ENCODE measurements around the gene SLC7A8. TPM values are rescaled to one million over a fixed set of nuclear protein-coding genes. Genes with fewer than 3 reads are reported as not detected.

Gene SLC7A8
- total and polyA plus RNA-seq, 7 experiments from 2014 or later, result 0.36 to 7.7 (median 2.5) TPM

GRCh38 chr14:23142826-23143225, 40.6 kb downstream of the SLC7A8 start:
- ATAC-seq, result no peak
- DNase-seq, result no peak
- H3K27ac Mint-ChIP-seq, result no peak overlapping the region
- Histone ChIP-seq H3K27ac (ENCODE audit: low read depth, low read length) (no peak overlapping the region), H3K9me3 (ENCODE audit: control insufficient read depth in 2 of 3, low read length in 3 of 3) (no peaks in the 10 kb centered on the region), H3K27me3 (ENCODE audit: control insufficient read depth in 2 of 2, insufficient read depth in 2 of 2, low read length in 2 of 2) (no peaks in the 10 kb centered on the region), H3K4me1 (ENCODE audit: control insufficient read depth in 2 of 2, insufficient read depth in 2 of 2, low read length in 2 of 2) (no peaks in the 10 kb centered on the region), H3K36me3 (ENCODE audit: control insufficient read depth in 2 of 3, insufficient read depth in 3 of 3, low read length in 3 of 3) (no peaks in the 10 kb centered on the region), H3K4me3 (ENCODE audit: low read length) (no peak overlapping the region)
- H3K9me3 Mint-ChIP-seq, result no peaks in the 10 kb centered on the region
- H3K4me1 Mint-ChIP-seq, result peaks cover 0 to 6% (median 0%) of the 10 kb centered on the region in 7 donors
- intact Hi-C loops (cut with micrococcal nuclease), result no loop called here
- CTCF ChIA-PET, result interaction anchor here (0.5 to 1.7 kb wide), 2 partner anchors 23 to 44 kb away, joined by 3 to 9 read pairs; no protein-coding TSS in a partner anchor
- POLR2A ChIA-PET, result no interaction called here
- peaks cover 0 to 18% (median 6%) of the 10 kb centered on the region in 5 donors for H3K27me3 Mint-ChIP-seq
- no peak overlapping the region for H3K4me3 Mint-ChIP-seq
- H3K36me3 Mint-ChIP-seq, result peaks cover 0 to 4% (median 0%) of the 10 kb centered on the region in 5 donors

GRCh38 chr14:23141706-23142444, 41.6 kb downstream of the SLC7A8 start:
- Histone ChIP-seq H3K9me3 (ENCODE audit: control insufficient read depth in 2 of 3, low read length in 3 of 3) (no peaks in the 10 kb centered on the region), H3K4me3 (ENCODE audit: low read length) (no peak overlapping the region), H3K27ac (ENCODE audit: low read depth, low read length) (no peak overlapping the region), H3K36me3 (ENCODE audit: control insufficient read depth in 2 of 3, insufficient read depth in 3 of 3, low read length in 3 of 3) (no peaks in the 10 kb centered on the region), H3K4me1 (ENCODE audit: control insufficient read depth in 2 of 2, insufficient read depth in 2 of 2, low read length in 2 of 2) (no peaks in the 10 kb centered on the region), H3K27me3 (ENCODE audit: control insufficient read depth in 2 of 2, insufficient read depth in 2 of 2, low read length in 2 of 2) (no peaks in the 10 kb centered on the region)
- ChIA-PET POLR2A (no interaction called here), CTCF (interaction anchor here (1.7 kb wide), 1 partner anchor 22 kb away, joined by 9 read pairs; no protein-coding TSS in a partner anchor)
- H3K4me3 Mint-ChIP-seq, result no peak overlapping the region
- H3K27ac Mint-ChIP-seq, result no peak overlapping the region
- intact Hi-C loops (cut with micrococcal nuclease), result no loop called here
- no peaks in the 10 kb centered on the region for H3K9me3 Mint-ChIP-seq
- no peak for DNase-seq
- peaks cover 0 to 3% (median 0%) of the 10 kb centered on the region in 5 donors for H3K36me3 Mint-ChIP-seq
- H3K27me3 Mint-ChIP-seq, result peaks cover 0 to 18% (median 6%) of the 10 kb centered on the region in 5 donors
- no peak for ATAC-seq
- peaks cover 0 to 4% (median 0%) of the 10 kb centered on the region in 7 donors for H3K4me1 Mint-ChIP-seq

GRCh38 chr14:23140371-23140770, 43.1 kb downstream of the SLC7A8 start:
- H3K9me3 Mint-ChIP-seq, result no peaks in the 10 kb centered on the region
- CTCF ChIA-PET, result no interaction called here
- DNase-seq, result no peak

GRCh38 chr14:23139874-23140273, 43.6 kb downstream of the SLC7A8 start:
- Mint-ChIP-seq H3K27ac (no peak overlapping the region), H3K36me3 (no peaks in the 10 kb centered on the region), H3K4me3 (no peak overlapping the region), H3K4me1 (peaks cover 0 to 4% (median 0%) of the 10 kb centered on the region in 7 donors), H3K27me3 (peaks cover 0 to 18% (median 0%) of the 10 kb centered on the region in 5 donors), H3K9me3 (no peaks in the 10 kb centered on the region)
- CTCF ChIA-PET, result no interaction called here
- POLR2A ChIA-PET, result no interaction called here
- intact Hi-C loops (cut with micrococcal nuclease), result no loop called here
- no peaks in the 10 kb centered on the region for H3K4me1 ChIP-seq (ENCODE audit: control insufficient read depth in 2 of 2, insufficient read depth in 2 of 2, low read length in 2 of 2)
- H3K36me3 ChIP-seq (ENCODE audit: control insufficient read depth in 2 of 3, insufficient read depth in 3 of 3, low read length in 3 of 3), result no peaks in the 10 kb centered on the region
- no peaks in the 10 kb centered on the region for H3K9me3 ChIP-seq (ENCODE audit: control insufficient read depth in 2 of 3, low read length in 3 of 3)
- DNase-seq, result no peak
- H3K27ac ChIP-seq (ENCODE audit: low read depth, low read length), result no peak overlapping the region
- no peak overlapping the region for H3K4me3 ChIP-seq (ENCODE audit: low read length)
- no peaks in the 10 kb centered on the region for H3K27me3 ChIP-seq (ENCODE audit: control insufficient read depth in 2 of 2, insufficient read depth in 2 of 2, low read length in 2 of 2)
- no peak for ATAC-seq

More at GRCh38 chr14:23140371-23140770, 43.1 kb downstream of the SLC7A8 start:
- POLR2A ChIA-PET, result no interaction called here
- H3K4me3 ChIP-seq (ENCODE audit: low read length), result no peak overlapping the region
- H3K4me1 Mint-ChIP-seq, result peaks cover 0 to 4% (median 0%) of the 10 kb centered on the region in 7 donors
- H3K36me3 ChIP-seq (ENCODE audit: control insufficient read depth in 2 of 3, insufficient read depth in 3 of 3, low read length in 3 of 3), result no peaks in the 10 kb centered on the region
- no peak overlapping the region for H3K27ac Mint-ChIP-seq
- no peaks in the 10 kb centered on the region for H3K36me3 Mint-ChIP-seq
- H3K4me1 ChIP-seq (ENCODE audit: control insufficient read depth in 2 of 2, insufficient read depth in 2 of 2, low read length in 2 of 2), result no peaks in the 10 kb centered on the region
- ATAC-seq, result no peak
- H3K4me3 Mint-ChIP-seq, result no peak overlapping the region
- H3K27ac ChIP-seq (ENCODE audit: low read depth, low read length), result no peak overlapping the region
- peaks cover 0 to 18% (median 0%) of the 10 kb centered on the region in 5 donors for H3K27me3 Mint-ChIP-seq
- no peaks in the 10 kb centered on the region for H3K9me3 ChIP-seq (ENCODE audit: control insufficient read depth in 2 of 3, low read length in 3 of 3)
- intact Hi-C loops (cut with micrococcal nuclease), result no loop called here
- no peaks in the 10 kb centered on the region for H3K27me3 ChIP-seq (ENCODE audit: control insufficient read depth in 2 of 2, insufficient read depth in 2 of 2, low read length in 2 of 2)

- Histone ChIP-seq H3K27ac (ENCODE audit: low read depth, low read length) (no peak overlapping the region), H3K9me3 (ENCODE audit: control insufficient read depth in 2 of 3, low read length in 3 of 3) (no peaks in the 10 kb centered on the region), H3K27me3 (ENCODE audit: control insufficient read depth in 2 of 2, insufficient read depth in 2 of 2, low read length in 2 of 2) (no peaks in the 10 kb centered on the region), H3K36me3 (ENCODE audit: control insufficient read depth in 2 of 3, insufficient read depth in 3 of 3, low read length in 3 of 3) (no peaks in the 10 kb centered on the region), H3K4me1 (ENCODE audit: control insufficient read depth in 2 of 2, insufficient read depth in 2 of 2, low read length in 2 of 2) (no peaks in the 10 kb centered on the region), H3K4me3 (ENCODE audit: low read length) (no peak overlapping the region)
- POLR2A ChIA-PET, result no interaction called here
- Mint-ChIP-seq H3K27ac (no peak overlapping the region), H3K27me3 (peaks cover 0 to 10% (median 0%) of the 10 kb centered on the region in 5 donors), H3K4me3 (no peak overlapping the region), H3K4me1 (peaks cover 0 to 4% (median 0%) of the 10 kb centered on the region in 7 donors), H3K9me3 (no peaks in the 10 kb centered on the region), H3K36me3 (no peaks in the 10 kb centered on the region)
- CTCF ChIA-PET, result interaction anchor here (0.7 kb wide), 1 partner anchor 793 kb away, joined by 3 read pairs; no protein-coding TSS in a partner anchor
- intact Hi-C loops (cut with micrococcal nuclease), result no loop called here
- no peak for DNase-seq
- ATAC-seq, result no peak
These were observed 45.5 kb downstream of the SLC7A8 start for GRCh38 chr14:23137813-23138535.

- Mint-ChIP-seq H3K36me3 (no peaks in the 10 kb centered on the region), H3K4me3 (no peak overlapping the region), H3K9me3 (no peaks in the 10 kb centered on the region), H3K27ac (no peak overlapping the region), H3K4me1 (peaks cover 0 to 4% (median 0%) of the 10 kb centered on the region in 7 donors), H3K27me3 (peaks cover 0 to 10% (median 0%) of the 10 kb centered on the region in 5 donors)
- Histone ChIP-seq H3K9me3 (ENCODE audit: control insufficient read depth in 2 of 3, low read length in 3 of 3) (no peaks in the 10 kb centered on the region), H3K4me1 (ENCODE audit: control insufficient read depth in 2 of 2, insufficient read depth in 2 of 2, low read length in 2 of 2) (no peaks in the 10 kb centered on the region), H3K4me3 (ENCODE audit: low read length) (no peak overlapping the region), H3K27me3 (ENCODE audit: control insufficient read depth in 2 of 2, insufficient read depth in 2 of 2, low read length in 2 of 2) (no peaks in the 10 kb centered on the region), H3K36me3 (ENCODE audit: control insufficient read depth in 2 of 3, insufficient read depth in 3 of 3, low read length in 3 of 3) (no peaks in the 10 kb centered on the region), H3K27ac (ENCODE audit: low read depth, low read length) (no peak overlapping the region)
- POLR2A ChIA-PET, result no interaction called here
- intact Hi-C loops (cut with micrococcal nuclease), result no loop called here
- CTCF ChIA-PET, result interaction anchor here (0.7 kb wide), 1 partner anchor 794 kb away, joined by 3 read pairs; no protein-coding TSS in a partner anchor
- DNase-seq (no peak), ATAC-seq (no peak)
These were observed 46.2 kb downstream of the SLC7A8 start for GRCh38 chr14:23137192-23137812.
